ENCODE measurements around the gene LEKR1.
"Not testable (repeated sequence)": the region's sequence is repeated elsewhere in the genome, so short reads cannot be mapped to it uniquely, and the experiment has no call there.

Gene LEKR1

DNA sequence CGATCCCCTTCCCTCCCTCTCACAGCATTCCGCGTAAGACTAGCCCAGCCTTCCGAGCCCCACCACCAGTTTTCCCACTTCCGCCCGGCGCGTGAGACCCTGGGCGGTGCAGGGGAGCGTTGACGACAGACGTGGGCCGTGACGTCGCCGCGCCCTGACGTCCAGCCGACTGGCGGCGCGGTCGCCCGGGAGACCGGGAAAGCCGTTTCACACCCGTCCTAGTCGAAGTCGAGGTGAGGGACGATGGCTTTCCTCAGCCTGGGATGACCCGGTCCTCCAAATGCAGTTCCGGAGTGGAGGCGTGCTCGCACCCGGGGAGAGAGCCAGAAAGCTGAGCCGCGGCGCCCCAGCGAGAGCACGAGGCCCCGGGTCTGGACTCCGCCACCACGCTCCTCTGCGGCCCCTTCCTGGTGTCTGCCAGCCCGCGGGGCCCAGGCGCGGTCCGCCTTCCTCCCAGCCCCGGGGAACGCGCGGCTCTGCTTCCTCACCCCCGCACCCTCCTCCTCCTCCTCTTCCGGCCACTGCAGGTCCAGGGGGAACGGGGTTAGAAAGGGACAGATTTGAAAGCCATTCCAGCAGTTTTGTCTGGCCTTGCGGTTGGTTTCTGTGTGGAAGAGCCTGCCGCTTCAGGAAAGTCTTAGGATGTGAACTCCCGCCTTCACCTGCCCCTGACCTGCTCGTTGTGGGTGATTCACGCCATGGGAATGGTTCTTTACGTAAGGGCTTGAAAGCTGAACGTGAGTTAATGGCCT lies at the start of gene LEKR1:
TSS of gene LEKR1 (plus strand) at position 210 of the 752 bp plus-strand sequence. CDS start 2,977 bp downstream, outside the sequence.
- DNase-seq (ENCODE audit: low spot score) = peak; percentile 86

DNA sequence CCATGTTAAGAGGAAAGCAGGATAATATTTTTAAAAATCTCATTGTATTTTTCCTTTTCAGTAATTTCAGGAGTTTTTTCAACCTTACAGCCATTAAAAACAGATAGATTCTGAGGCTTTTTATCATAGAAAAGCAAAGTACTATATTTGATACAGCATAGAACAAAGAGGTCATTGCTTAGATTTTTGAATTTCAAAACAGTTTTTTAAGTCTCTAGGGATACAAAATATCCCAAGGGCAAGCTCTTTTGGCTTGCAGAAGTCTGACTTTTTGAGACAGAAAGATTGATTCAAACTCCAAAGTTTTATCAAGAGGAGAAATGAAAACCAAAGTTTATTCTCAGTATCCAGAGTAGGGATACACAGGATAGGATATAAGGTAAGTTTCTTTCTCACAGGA lies 49.3 kb upstream of the LEKR1 start:
- no peak for DNase-seq (ENCODE audit: low spot score)

DNA sequence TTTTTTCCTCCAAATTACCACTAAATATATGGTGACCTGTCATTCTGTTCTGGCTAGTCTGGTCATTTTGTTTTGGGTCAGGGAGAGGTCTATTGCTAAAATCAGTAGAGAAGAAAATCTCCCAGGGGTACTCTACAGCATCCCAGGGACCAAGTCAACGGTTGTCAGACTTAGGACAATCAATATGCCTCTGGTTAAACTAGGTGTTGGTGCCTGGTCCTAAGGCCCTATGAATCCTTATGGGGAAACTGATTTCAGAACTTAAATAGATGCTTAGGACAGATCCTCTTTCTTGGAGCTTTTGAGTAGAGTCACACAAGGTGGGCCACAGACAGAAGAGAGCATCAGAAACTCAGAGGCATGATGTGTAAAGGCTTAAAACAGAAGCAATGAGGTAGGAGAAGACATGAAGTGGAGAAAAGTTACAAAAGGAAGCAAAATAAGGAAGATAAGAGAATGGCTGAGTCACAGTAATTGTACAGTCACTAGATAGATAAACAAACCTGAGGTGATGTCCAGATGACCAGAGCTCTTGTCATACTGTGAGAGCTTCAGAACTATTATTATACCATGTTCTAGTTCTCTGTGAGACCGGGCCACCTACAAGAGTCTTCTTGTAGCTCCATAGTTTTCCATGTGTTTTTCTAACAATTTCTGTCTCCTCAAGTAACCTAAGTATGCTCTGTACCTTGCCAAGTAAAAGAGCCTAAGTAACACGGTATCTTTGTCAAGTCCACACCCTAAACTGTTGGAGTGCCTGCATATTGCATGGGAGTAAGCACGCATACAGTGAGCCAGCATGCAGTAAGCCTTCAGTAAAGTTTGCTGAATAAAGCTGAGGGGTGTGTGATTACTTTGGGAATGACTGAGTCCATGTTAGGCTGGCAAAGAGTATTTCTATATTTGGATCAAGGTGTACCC lies 44.6 kb upstream of the LEKR1 start:
- peak; percentile 45 for DNase-seq (ENCODE audit: low spot score)

GRCh38 chr3:156782319-156782718 lies 43.8 kb upstream of the LEKR1 start:
- no peak for DNase-seq (ENCODE audit: low spot score)

DNA sequence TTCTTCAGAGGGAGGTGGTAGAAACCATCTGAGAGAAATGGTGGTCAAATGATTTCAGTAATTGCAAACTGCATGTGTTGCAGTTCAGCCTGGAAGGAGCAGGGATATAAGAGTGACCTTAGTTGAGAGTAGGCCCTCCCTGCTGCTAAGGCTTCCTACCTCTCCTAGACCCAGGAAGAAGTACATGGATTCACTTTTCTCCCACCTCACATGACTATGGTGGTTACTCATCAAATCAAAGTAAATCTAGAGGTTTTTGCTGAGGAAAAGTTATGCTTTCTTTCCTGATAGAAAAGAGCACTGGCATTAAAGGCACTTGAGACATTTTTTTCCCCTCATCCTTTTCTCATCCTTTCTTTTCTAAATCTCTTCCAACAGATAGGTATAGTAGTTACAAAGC lies 43.2 kb upstream of the LEKR1 start:
- DNase-seq (ENCODE audit: low spot score) = no peak

- DNase-seq (ENCODE audit: low spot score) = no peak
Observed at GRCh38 chr3:156787001-156787400, 39.2 kb upstream of the LEKR1 start.

DNA sequence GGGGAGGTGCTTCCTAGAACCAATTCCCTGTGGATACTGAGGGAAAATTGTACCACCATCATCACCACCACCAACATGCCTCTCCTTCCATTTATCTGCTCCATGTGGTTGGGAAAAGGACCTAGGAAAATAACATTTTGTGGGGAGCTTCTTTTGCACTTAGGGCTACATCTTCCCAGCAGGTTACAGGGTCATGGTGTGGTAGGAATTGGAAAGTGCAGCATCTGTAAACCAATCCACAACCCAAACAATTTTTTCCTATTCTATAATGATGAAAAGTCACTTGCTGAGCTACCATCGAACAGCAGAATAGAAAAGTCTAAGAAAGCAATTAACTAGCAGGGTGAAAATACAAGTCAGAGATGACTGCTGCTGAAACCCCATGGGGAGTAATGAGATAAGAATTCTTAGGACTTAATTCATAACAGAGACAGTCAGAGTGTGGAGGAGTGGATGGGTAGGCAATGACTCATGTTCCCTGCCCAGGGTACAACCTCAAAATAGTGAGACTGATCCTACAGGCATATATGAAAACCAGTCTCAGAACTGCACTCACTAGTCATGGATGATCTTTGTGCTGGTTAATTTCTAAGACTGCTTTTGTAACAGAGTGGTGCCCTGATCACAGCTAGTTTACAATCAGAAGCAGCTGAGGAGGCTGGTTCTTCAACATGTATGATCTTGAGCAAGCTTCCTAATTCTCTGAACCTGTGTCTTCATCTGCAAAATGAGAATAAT lies 38.1 kb upstream of the LEKR1 start:
- peak; percentile 81 for DNase-seq (ENCODE audit: low spot score)

DNA sequence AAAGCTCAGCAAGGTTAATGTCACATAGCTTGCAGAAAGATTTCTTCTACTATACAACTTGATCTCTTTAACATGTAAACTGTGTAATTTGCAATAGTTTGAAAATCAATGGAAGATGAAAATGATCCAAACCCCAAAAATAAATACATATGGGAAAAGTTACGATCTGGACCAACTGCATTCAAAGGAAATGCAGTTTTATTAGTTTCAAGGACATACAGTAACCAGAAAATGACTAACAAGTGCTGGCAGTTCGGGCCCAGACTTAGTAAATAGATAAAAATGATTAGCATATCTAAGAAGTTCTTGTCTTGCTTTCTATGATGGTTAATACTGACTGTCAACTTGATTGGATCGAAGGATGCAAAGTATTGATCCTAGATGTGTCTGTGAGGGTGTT lies 37.3 kb upstream of the LEKR1 start:
- DNase-seq (ENCODE audit: low spot score) = no peak

DNA sequence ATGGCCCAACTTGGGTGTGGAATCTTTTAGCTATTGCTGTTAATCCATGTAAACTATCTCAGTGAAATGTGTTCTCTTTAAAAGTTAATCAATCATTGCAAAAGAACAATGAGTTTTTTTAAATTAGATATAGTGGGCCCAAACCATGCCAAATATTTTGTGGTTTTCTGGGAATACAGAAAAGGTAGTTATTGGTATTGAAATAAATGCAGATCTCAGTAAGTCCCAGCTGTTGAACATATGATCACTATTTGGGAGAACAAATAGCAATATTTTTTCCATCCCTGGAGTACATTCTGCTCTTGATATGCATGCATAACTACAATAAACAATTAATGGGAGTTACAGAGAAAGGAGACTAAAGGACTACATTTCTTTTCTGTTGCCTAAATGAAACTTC lies 36.0 kb upstream of the LEKR1 start:
- no peak for DNase-seq (ENCODE audit: low spot score)

DNA sequence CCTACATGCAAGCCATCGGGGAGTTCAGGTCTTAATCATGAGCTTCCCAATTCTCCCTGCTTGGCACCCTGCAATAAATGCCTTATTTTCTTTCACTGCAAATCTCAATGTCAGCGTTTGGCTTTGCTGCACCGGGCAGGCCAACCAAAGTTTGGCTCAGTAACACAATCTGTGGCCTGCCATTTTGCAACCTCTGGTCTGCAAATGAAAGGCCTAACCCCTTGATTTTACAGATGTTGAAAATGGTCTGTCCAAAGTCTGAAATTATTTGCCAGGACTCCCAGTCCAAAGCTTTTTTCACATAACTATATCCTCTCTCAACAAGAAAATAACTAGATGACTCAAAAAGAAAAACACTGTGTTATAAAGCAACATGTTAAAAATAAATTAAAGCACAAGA lies 34.0 kb upstream of the LEKR1 start:
- no peak for DNase-seq (ENCODE audit: low spot score)

- DNase-seq (ENCODE audit: low spot score) = no peak
Observed at GRCh38 chr3:156792536-156792935, 33.6 kb upstream of the LEKR1 start.

- no peak for DNase-seq (ENCODE audit: low spot score)
Observed at GRCh38 chr3:156792945-156793344, 33.2 kb upstream of the LEKR1 start.

DNA sequence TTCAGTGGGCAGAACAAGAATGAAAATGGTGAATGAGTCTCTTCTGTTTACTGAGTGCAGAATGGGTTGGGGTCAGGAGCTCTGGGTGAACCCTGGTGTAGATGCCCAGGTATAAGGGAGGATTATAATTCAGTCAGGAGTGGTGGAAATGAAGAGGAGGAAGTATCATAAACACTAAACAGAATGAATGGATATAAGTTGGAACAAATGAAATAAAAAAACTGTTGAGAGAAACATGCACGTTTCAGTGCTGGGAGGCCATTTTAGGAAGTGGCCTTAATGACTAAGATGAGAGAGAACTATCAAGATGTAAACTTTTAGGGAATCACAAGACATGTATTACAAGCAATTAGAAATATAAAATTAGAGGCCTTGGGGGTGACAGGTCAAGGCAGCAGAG lies 32.8 kb upstream of the LEKR1 start:
- no peak for DNase-seq (ENCODE audit: low spot score)

DNA sequence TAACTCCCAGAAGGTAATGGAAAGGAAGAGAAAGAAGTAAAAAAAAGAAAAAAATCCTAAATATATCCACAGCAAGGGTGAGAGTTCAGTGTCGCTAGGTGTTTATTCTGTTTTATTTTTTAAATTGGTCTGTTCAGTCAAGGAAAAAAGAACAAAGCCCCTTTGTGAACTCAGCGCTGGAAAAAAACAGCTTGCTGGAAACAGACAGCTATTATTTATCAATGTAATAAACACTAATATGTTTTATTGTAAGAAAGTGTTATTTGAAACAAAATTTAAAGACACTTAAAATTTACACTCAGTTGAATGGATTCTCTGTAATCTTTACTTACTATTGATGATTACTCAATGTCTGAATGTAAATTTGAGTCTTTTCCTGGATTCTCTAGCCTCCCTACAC lies 32.3 kb upstream of the LEKR1 start:
- DNase-seq (ENCODE audit: low spot score) = no peak

GRCh38 chr3:156795890-156796481 lies 30.2 kb upstream of the LEKR1 start:
- no peak for DNase-seq (ENCODE audit: low spot score)

- DNase-seq (ENCODE audit: low spot score) = no peak
Observed at GRCh38 chr3:156797368-156797767, 28.8 kb upstream of the LEKR1 start.

- DNase-seq (ENCODE audit: low spot score) = not testable (repeated sequence)
Observed at GRCh38 chr3:156800287-156800686, 25.9 kb upstream of the LEKR1 start.

GRCh38 chr3:156801746-156802145 lies 24.4 kb upstream of the LEKR1 start:
- no peak for DNase-seq (ENCODE audit: low spot score)

GRCh38 chr3:156802821-156803606 lies 23.1 kb upstream of the LEKR1 start:
- DNase-seq (ENCODE audit: low spot score) = no peak

- DNase-seq (ENCODE audit: low spot score) = no peak
Observed at GRCh38 chr3:156803952-156804741, 22.0 kb upstream of the LEKR1 start.
